ENCODE results near the gene TOX2. TPM values are rescaled to one million over a fixed set of nuclear protein-coding genes. Genes with fewer than 3 reads are reported as not detected.

The TOX2 gene
- total and polyA plus RNA-seq, 2 of the 4 experiments (the other 2 are of a cell fraction) = 1.3 to 17.5 TPM

DNA sequence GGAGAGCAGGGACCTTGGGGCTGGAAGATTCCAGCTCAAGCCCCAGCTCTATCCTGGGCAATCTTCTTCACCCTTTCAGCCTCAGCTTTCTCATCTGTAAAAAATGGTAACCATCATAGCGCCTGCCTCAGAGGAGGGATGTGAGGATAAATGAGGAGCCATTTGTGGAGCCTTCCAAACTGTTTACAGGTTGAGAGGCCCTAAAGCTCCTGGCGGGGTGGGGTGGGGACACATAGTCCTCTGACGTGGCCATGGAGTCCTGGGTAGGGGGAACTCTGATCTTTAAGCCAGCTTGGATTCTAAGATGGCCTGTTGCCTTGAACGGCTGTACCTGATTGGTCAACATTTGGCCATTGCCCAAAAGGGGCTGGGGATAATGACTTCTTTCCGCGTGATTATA lies 111.1 kb downstream of the TOX2 start:
- Histone ChIP-seq H2BK15ac (ENCODE audit: low read depth, low read length) (no peak overlapping the region), H3K18ac (ENCODE audit: low read depth, low read length) (no peak overlapping the region), H3K4me1 (ENCODE audit: control insufficient read depth, insufficient read depth, low read length) (peaks cover 6% of the 10 kb centered on the region), H3K4me2 (ENCODE audit: low read depth, low read length) (no peak overlapping the region), H2BK5ac (ENCODE audit: low read depth, low read length, poor library complexity, severe bottlenecking) (no peak overlapping the region), H3K14ac (replicated peaks; ENCODE audit: low read depth, low read length) (peak overlapping the region; percentile 37; the same call in 1 of the 2 replicates), H3K4ac (ENCODE audit: low read depth, low read length) (no peak overlapping the region), H3K36me3 (ENCODE audit: control insufficient read depth, insufficient read depth, low read length) (no peaks in the 10 kb centered on the region; the same call in 1 of the 2 replicates), H4K20me1 (ENCODE audit: insufficient read depth, low read length) (peaks cover 12% of the 10 kb centered on the region; the same call in 1 of the 2 replicates), H3K27me3 (ENCODE audit: control insufficient read depth, insufficient read depth, low read length) (no peaks in the 10 kb centered on the region), H3K9ac (ENCODE audit: low read depth, low read length) (no peak overlapping the region), H2BK20ac (ENCODE audit: low read depth, low read length) (no peak overlapping the region), H4K91ac (ENCODE audit: insufficient read depth, low read depth, low read length) (no peak overlapping the region), H3K27ac (ENCODE audit: insufficient read depth, low read length) (no peak overlapping the region), H2BK120ac (ENCODE audit: low read depth, low read length) (no peak overlapping the region), H3K56ac (ENCODE audit: extremely low read depth, insufficient read depth, low read length) (no peak overlapping the region), H4K8ac (ENCODE audit: low read depth in 2 of 2, low read length in 2 of 2) (no peak overlapping the region), H3K23ac (ENCODE audit: low read depth, low read length) (no peak overlapping the region), H3K9me3 (ENCODE audit: control insufficient read depth, insufficient read depth, low read length) (no peaks in the 10 kb centered on the region), H4K5ac (ENCODE audit: low read depth, low read length) (no peak overlapping the region), H3K9me1 (ENCODE audit: insufficient read depth, low read length) (peaks cover 18% of the 10 kb centered on the region; the same call in 1 of the 2 replicates), H3K79me1 (ENCODE audit: low read depth in 1 of 2, low read length in 2 of 2) (peaks cover 0 to 69% of the 10 kb centered on the region in 2 experiments; a peak in 2 of 4 replicates), H3K4me3 (ENCODE audit: insufficient read depth, low read depth, low read length) (no peak overlapping the region), H2AK5ac (ENCODE audit: low read depth, low read length) (no peak overlapping the region), H2AFZ (replicated peaks; ENCODE audit: low read length, poor library complexity) (no peak overlapping the region), H2AK9ac (replicated peaks; ENCODE audit: low read depth, low read length, poor library complexity) (no peak overlapping the region)
- POLR2A ChIA-PET (ENCODE audit: unreplicated experiment) = no interaction called here
- TF ChIP-seq MXI1 (IDR thresholded peaks at IDR 0.05; ENCODE audit: borderline replicate concordance, low read depth, low read length) (no peak), RFX5 (IDR thresholded peaks at IDR 0.05; ENCODE audit: low read depth, low read length) (no peak), BHLHE40 (IDR thresholded peaks at IDR 0.05; ENCODE audit: low read depth, low read length) (no peak), CEBPB (IDR thresholded peaks at IDR 0.05; ENCODE audit: low read depth, low read length) (no peak), SMC3 (IDR thresholded peaks at IDR 0.05; ENCODE audit: low read depth, low read length) (no peak), NFE2L2 (IDR thresholded peaks at IDR 0.05; ENCODE audit: low read depth, low read length) (no peak), MAFK (IDR thresholded peaks at IDR 0.05; ENCODE audit: low read depth, low read length) (no peak), FOS (IDR thresholded peaks at IDR 0.05; ENCODE audit: low read depth, low read length) (no peak), CHD1 (IDR thresholded peaks at IDR 0.05; ENCODE audit: low read depth, low read length) (no peak), RAD21 (IDR thresholded peaks at IDR 0.05; ENCODE audit: low read length) (no peak), RCOR1 (IDR thresholded peaks at IDR 0.05; ENCODE audit: insufficient replicate concordance, low read length) (no peak)
- TF ChIP-seq, protein P1, sequence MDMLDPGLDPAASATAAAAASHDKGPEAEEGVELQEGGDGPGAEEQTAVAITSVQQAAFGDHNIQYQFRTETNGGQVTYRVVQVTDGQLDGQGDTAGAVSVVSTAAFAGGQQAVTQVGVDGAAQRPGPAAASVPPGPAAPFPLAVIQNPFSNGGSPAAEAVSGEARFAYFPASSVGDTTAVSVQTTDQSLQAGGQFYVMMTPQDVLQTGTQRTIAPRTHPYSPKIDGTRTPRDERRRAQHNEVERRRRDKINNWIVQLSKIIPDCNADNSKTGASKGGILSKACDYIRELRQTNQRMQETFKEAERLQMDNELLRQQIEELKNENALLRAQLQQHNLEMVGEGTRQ (IDR thresholded peaks at IDR 0.05; ENCODE audit: low read depth, low read length) = no peak
- TF ChIP-seq, protein P2, sequence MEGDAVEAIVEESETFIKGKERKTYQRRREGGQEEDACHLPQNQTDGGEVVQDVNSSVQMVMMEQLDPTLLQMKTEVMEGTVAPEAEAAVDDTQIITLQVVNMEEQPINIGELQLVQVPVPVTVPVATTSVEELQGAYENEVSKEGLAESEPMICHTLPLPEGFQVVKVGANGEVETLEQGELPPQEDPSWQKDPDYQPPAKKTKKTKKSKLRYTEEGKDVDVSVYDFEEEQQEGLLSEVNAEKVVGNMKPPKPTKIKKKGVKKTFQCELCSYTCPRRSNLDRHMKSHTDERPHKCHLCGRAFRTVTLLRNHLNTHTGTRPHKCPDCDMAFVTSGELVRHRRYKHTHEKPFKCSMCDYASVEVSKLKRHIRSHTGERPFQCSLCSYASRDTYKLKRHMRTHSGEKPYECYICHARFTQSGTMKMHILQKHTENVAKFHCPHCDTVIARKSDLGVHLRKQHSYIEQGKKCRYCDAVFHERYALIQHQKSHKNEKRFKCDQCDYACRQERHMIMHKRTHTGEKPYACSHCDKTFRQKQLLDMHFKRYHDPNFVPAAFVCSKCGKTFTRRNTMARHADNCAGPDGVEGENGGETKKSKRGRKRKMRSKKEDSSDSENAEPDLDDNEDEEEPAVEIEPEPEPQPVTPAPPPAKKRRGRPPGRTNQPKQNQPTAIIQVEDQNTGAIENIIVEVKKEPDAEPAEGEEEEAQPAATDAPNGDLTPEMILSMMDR (conservative IDR thresholded peaks at IDR 0.05; ENCODE audit: low read depth, low read length) = no peak
- ATAC-seq (ENCODE audit: low read depth) = no peak
- dilution Hi-C loops (cut with HindIII; ENCODE audit: low sequenced_read_pairs, unreplicated experiment) = no loop called here
- in situ Hi-C loops (cut with MboI; ENCODE audit: low sequenced_read_pairs) = no loop called here
- 87% methylated on average over 3 of the region's 6 CpGs; no CpG with 5 or more reads in 1 of the 2 experiments for WGBS, 2 experiments (ENCODE audit: extremely low coverage in 2 of 2, insufficient read length in 1 of 2)
- CTCF ChIA-PET = no interaction called here
- intact Hi-C loops (cut with micrococcal nuclease) = no loop called here
- no peak for DNase-seq
- no TSS peak for BruUV-seq (replicated peaks)

All from IMR-90 (cell line).